Effector CD4-positive, alpha-beta T cell (primary cell): ENCODE data around the gene GNAT1.

Experiments
- DNase-seq: peaks from one replicate; pipeline ENCODE4 v3.0.0-alpha.2; 2020
- total RNA-seq: gene quantifications from one replicate; lab custom pipeline; 2026; lab: John Stamatoyannopoulos, UW

Gene GNAT1
- 0.75 reads per million for total RNA-seq

- DNase-seq = no peak
Observed at GRCh38 chr3:50190936-50191660, at the start of gene GNAT1. GNAT1 (plus strand) TSS chr3:50191610; CDS start chr3:50191726, 116 bp downstream.

GRCh38 chr3:50146316-50146901 lies 45.0 kb upstream of the GNAT1 start:
- DNase-seq = no peak

- DNase-seq = no peak
Observed at GRCh38 chr3:50147016-50147415, 44.4 kb upstream of the GNAT1 start.

- no peak for DNase-seq
Observed at GRCh38 chr3:50147447-50147846, 44.0 kb upstream of the GNAT1 start.

- DNase-seq = no peak
Observed at GRCh38 chr3:50147861-50148260, 43.5 kb upstream of the GNAT1 start.

- no peak for DNase-seq
Observed at GRCh38 chr3:50150404-50150750, 41.0 kb upstream of the GNAT1 start.

- no peak for DNase-seq
Observed at GRCh38 chr3:50150863-50151686, 40.3 kb upstream of the GNAT1 start.

- no peak for DNase-seq
Observed at GRCh38 chr3:50151728-50152127, 39.7 kb upstream of the GNAT1 start.

- DNase-seq = no peak
Observed at GRCh38 chr3:50153782-50154475, 37.5 kb upstream of the GNAT1 start.

GRCh38 chr3:50154476-50154839 lies 37.0 kb upstream of the GNAT1 start:
- no peak for DNase-seq

- DNase-seq = peak; percentile 60
Observed at GRCh38 chr3:50154840-50155490, 36.4 kb upstream of the GNAT1 start, which contains the start of gene SEMA3F. SEMA3F (plus strand) TSS chr3:50155324; CDS start chr3:50159623, 4,299 bp downstream.

GRCh38 chr3:50155491-50155878 lies 35.9 kb upstream of the GNAT1 start:
- DNase-seq = no peak

GRCh38 chr3:50155891-50156290 lies 35.5 kb upstream of the GNAT1 start:
- no peak for DNase-seq

- no peak for DNase-seq
Observed at GRCh38 chr3:50156549-50157493, 34.6 kb upstream of the GNAT1 start.

GRCh38 chr3:50157827-50158529 lies 33.4 kb upstream of the GNAT1 start:
- no peak for DNase-seq

GRCh38 chr3:50158530-50159146 lies 32.8 kb upstream of the GNAT1 start:
- DNase-seq = no peak

GRCh38 chr3:50160561-50160983 lies 30.8 kb upstream of the GNAT1 start:
- DNase-seq = no peak

- DNase-seq = no peak
Observed at GRCh38 chr3:50161320-50161719, 30.1 kb upstream of the GNAT1 start.

GRCh38 chr3:50162034-50162883 lies 29.2 kb upstream of the GNAT1 start:
- no peak for DNase-seq
